Erythroblast (primary cell): ENCODE results near the gene GBX1.

Experiments used
- GATA1 ChIP-seq: IDR thresholded peaks from 2 replicates; pipeline ENCODE4 v1.6.1; 2011; ENCODE audit warnings: low read depth, mild to moderate bottlenecking, control low read depth, low read length, moderate library complexity
- POLR2A ChIP-seq: IDR thresholded peaks from 2 replicates; pipeline ENCODE4 v1.6.1; 2011; ENCODE audit warnings: mild to moderate bottlenecking, low read length

- TF ChIP-seq POLR2A (no peak), GATA1 (no peak)
Measured at GRCh38 chr7:151134743-151135524, 32.6 kb downstream of the GBX1 start.
